Femur (tissue), 1 donor: ENCODE data around the gene MARCHF6.
"Not testable (repeated sequence)": the region's sequence is repeated elsewhere in the genome, so short reads cannot be mapped to it uniquely, and the experiment has no call there.

ENCODE experiments used
- DNase-seq: peaks from one replicate; pipeline ENCODE4 v3.0.0-alpha.2; 2017

MARCHF6 gene

GRCh38 chr5:10377081-10377480 lies 23.6 kb downstream of the MARCHF6 start:
- no peak for DNase-seq

- DNase-seq, result no peak
Measured at GRCh38 chr5:10381803-10382202, 28.3 kb downstream of the MARCHF6 start.

- no peak for DNase-seq
Measured at GRCh38 chr5:10384483-10384882, 31.0 kb downstream of the MARCHF6 start.

GRCh38 chr5:10387690-10388089 lies 34.2 kb downstream of the MARCHF6 start:
- DNase-seq, result no peak

GRCh38 chr5:10391130-10391529 lies 37.6 kb downstream of the MARCHF6 start:
- DNase-seq, result no peak

- DNase-seq, result not testable (repeated sequence)
Measured at GRCh38 chr5:10392567-10393328, 39.3 kb downstream of the MARCHF6 start.

GRCh38 chr5:10393491-10393890 lies 40.0 kb downstream of the MARCHF6 start:
- no peak for DNase-seq

GRCh38 chr5:10396552-10396951 lies 43.1 kb downstream of the MARCHF6 start:
- no peak for DNase-seq

GRCh38 chr5:10399839-10400238 lies 46.3 kb downstream of the MARCHF6 start:
- no peak for DNase-seq

- no peak for DNase-seq
Measured at GRCh38 chr5:10400411-10400810, 46.9 kb downstream of the MARCHF6 start.

- no peak for DNase-seq
Measured at GRCh38 chr5:10400831-10401230, 47.3 kb downstream of the MARCHF6 start.

GRCh38 chr5:10401498-10401897 lies 48.0 kb downstream of the MARCHF6 start:
- DNase-seq, result no peak
